ENCODE results near the gene B3GNT4.
"Not testable (repeated sequence)": the region's sequence is repeated elsewhere in the genome, so short reads cannot be mapped to it uniquely, and the experiment has no call there.

B3GNT4 gene

GRCh38 chr12:122167356-122167925, 36.1 kb upstream of the B3GNT4 start:
- Histone ChIP-seq H3K9me3 (ENCODE audit: low read depth, low read length) (no peaks in the 10 kb centered on the region), H3K36me3 (ENCODE audit: insufficient read depth, low read length) (no peaks in the 10 kb centered on the region), H3K27ac (no peak overlapping the region), H3K9ac (ENCODE audit: insufficient read length) (no peak overlapping the region), H3K4me3 (no peak overlapping the region)
- TF ChIP-seq FOXP2 (optimal IDR thresholded peaks at IDR 0.05; ENCODE audit: control extremely low read depth, extremely low read length, insufficient read depth) (no peak), POLR2AphosphoS5 (IDR thresholded peaks at IDR 0.05; ENCODE audit: borderline replicate concordance, low read depth, low read length) (no peak), EZH2 (IDR thresholded peaks at IDR 0.05) (no peak)
- no peak for DNase-seq (ENCODE audit: low read depth, low spot score)

- no peaks in the 10 kb centered on the region for H3K9me3 ChIP-seq (ENCODE audit: low read depth, low read length)
- no peaks in the 10 kb centered on the region for H3K36me3 ChIP-seq (ENCODE audit: insufficient read depth, low read length)
- DNase-seq (ENCODE audit: low read depth, low spot score), result no peak
- H3K9ac ChIP-seq (ENCODE audit: insufficient read length), result no peak overlapping the region
- H3K27ac ChIP-seq, result no peak overlapping the region
- H3K4me3 ChIP-seq, result no peak overlapping the region
- TF ChIP-seq EZH2 (IDR thresholded peaks at IDR 0.05), result no peak
- no peak for TF ChIP-seq FOXP2 (optimal IDR thresholded peaks at IDR 0.05; ENCODE audit: control extremely low read depth, extremely low read length, insufficient read depth)
- TF ChIP-seq POLR2AphosphoS5 (IDR thresholded peaks at IDR 0.05; ENCODE audit: borderline replicate concordance, low read depth, low read length), result no peak
Measured at GRCh38 chr12:122168492-122168891, 35.0 kb upstream of the B3GNT4 start.

DNA sequence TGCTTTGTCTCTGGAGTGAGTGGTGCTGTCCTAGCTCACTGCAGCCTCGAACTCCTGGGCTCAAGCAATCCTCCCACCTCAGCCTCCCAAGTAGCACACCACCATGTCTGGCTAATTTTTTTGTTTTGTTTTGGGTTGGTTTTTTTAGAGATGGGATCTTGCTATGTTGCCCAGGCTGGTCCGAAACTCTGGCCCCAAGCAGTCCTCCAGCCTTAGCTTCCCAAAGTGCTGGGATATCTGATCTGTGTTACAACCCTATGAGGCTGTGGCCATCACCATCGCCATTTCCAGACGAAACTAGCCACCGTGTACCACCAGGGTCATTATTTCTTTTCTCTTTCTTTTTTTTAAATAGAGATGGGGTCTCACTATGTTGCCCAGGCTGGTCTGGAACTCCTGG, 32.1 kb upstream of the B3GNT4 start:
- no peak overlapping the region for H3K9ac ChIP-seq (ENCODE audit: insufficient read length)
- H3K36me3 ChIP-seq (ENCODE audit: insufficient read depth, low read length), result no peaks in the 10 kb centered on the region
- TF ChIP-seq POLR2AphosphoS5 (IDR thresholded peaks at IDR 0.05; ENCODE audit: borderline replicate concordance, low read depth, low read length), result no peak
- no peak for TF ChIP-seq EZH2 (IDR thresholded peaks at IDR 0.05)
- TF ChIP-seq FOXP2 (optimal IDR thresholded peaks at IDR 0.05; ENCODE audit: control extremely low read depth, extremely low read length, insufficient read depth), result no peak
- H3K9me3 ChIP-seq (ENCODE audit: low read depth, low read length), result no peaks in the 10 kb centered on the region
- no peak for DNase-seq (ENCODE audit: low read depth, low spot score)
- no peak overlapping the region for H3K27ac ChIP-seq
- H3K4me3 ChIP-seq, result no peak overlapping the region

- DNase-seq (ENCODE audit: low read depth, low spot score), result no peak
- Histone ChIP-seq H3K9ac (ENCODE audit: insufficient read length) (no peak overlapping the region), H3K36me3 (ENCODE audit: insufficient read depth, low read length) (no peaks in the 10 kb centered on the region), H3K4me3 (no peak overlapping the region), H3K27ac (no peak overlapping the region), H3K9me3 (ENCODE audit: low read depth, low read length) (no peaks in the 10 kb centered on the region)
- TF ChIP-seq POLR2AphosphoS5 (IDR thresholded peaks at IDR 0.05; ENCODE audit: borderline replicate concordance, low read depth, low read length) (no peak), FOXP2 (optimal IDR thresholded peaks at IDR 0.05; ENCODE audit: control extremely low read depth, extremely low read length, insufficient read depth) (no peak), EZH2 (IDR thresholded peaks at IDR 0.05) (no peak)
Measured at GRCh38 chr12:122172262-122172939, 31.1 kb upstream of the B3GNT4 start.

DNA sequence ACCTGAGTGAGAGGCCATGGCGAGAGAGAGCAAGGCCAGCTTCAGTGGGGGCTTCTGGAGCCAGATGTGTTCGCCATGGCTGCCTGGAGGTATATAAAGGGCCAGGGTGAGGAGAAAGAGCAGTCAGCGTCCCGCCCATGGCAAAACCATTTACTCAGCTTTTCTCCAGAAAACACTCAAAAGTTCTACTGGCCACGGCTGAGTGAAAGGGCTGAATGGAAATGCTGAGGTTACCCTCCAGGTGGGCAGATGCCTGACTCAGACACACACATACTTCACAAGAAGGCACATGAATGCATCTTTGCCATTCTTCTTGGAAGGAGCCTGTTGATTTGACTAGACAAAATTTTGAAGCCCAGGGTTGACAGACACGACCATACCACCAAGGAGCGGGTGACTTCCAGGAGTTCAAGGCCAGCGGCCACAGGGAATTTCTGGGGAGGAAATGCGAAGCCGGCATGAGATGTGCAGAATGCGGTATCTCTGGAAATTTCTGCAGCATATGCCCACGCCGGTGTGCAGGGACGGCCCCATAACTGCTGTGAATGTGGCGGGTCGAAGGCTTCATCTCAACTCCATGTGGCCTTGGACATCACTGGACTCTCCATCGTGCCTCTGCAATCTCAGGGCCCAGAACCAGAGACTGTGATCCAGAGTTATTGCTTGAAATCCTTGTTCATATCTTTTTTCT, 29.2 kb upstream of the B3GNT4 start, which contains the start of gene IL31:
TSS of gene IL31 (minus strand) at position 67 of the 691 bp plus-strand sequence. CDS start at position 18, 49 bp downstream.
- H3K27ac ChIP-seq, result no peak within 1 kb of the TSS
- H3K4me3 ChIP-seq, result no peak within 1 kb of the TSS
- TF ChIP-seq EZH2 (IDR thresholded peaks at IDR 0.05) (no peak), FOXP2 (optimal IDR thresholded peaks at IDR 0.05; ENCODE audit: control extremely low read depth, extremely low read length, insufficient read depth) (no peak), POLR2AphosphoS5 (IDR thresholded peaks at IDR 0.05; ENCODE audit: borderline replicate concordance, low read depth, low read length) (no peak)
- no peaks in the 10 kb centered on the region for H3K36me3 ChIP-seq (ENCODE audit: insufficient read depth, low read length)
- no peak within 1 kb of the TSS for H3K9ac ChIP-seq (ENCODE audit: insufficient read length)
- DNase-seq (ENCODE audit: low read depth, low spot score), result no peak
- no peaks in the 10 kb centered on the region for H3K9me3 ChIP-seq (ENCODE audit: low read depth, low read length)

DNA sequence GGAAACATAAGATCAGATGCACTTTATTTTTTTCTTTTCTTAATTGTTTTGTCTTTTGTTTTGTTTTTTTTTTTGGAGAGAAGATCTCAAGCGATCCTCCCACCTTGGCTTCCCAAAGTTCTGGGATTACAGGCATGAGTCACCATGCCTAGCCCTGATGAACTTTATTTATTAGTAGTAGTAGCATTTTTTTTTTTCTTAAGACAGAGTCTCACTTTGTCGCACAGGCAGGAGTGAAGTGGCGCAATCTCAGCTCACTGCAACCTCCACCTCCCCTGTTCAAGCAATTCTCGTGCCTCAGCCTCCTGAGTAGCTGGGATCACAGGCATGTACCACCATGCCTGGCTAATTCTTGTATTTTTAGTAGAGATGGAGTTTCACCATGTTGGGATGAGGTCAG, 27.0 kb upstream of the B3GNT4 start:
- not testable (repeated sequence) for H3K9ac ChIP-seq (ENCODE audit: insufficient read length); DNase-seq (ENCODE audit: low read depth, low spot score); H3K9me3 ChIP-seq (ENCODE audit: low read depth, low read length); H3K36me3 ChIP-seq (ENCODE audit: insufficient read depth, low read length); H3K4me3 ChIP-seq; H3K27ac ChIP-seq

DNA sequence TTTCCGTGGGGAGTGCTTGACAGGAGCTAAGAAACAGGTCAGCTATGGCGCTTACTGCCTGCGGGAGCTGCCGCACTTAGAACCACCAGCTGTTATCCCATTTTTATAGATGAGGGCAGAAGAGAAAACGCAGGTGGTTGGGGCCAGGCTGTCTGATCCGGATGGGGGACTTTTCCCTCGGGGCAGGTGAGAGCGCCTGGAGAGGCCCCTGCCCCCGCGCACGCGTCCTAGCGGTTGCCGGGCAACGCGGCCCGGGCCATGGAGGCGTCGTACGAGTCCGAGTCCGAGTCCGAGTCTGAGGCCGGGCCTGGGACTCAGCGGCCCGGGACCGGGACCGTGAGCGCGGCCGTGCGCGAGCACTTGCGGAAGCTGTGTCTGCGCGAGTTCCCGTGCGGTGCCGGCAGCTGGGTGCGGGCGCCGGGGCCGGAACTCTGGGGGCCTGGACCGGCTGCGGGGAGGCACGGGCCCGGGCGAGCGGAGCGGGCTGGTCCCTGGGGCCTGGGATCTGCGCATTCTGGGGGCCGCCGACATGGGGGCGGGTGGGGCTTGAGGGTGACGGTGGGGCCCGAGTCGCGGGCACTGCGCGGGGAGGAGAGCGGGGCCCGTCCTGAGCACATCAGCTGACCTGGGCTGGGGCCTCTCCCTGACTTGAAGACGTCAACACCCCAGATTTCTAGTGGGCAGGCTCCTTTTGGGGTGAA, 20.5 kb upstream of the B3GNT4 start, which contains the start of gene LRRC43:
TSS of gene LRRC43 (plus strand) at position 237 of the 701 bp plus-strand sequence. CDS start at position 259, 22 bp downstream.
- DNase-seq (ENCODE audit: low read depth, low spot score), result no peak
- Histone ChIP-seq H3K9ac (ENCODE audit: insufficient read length) (no peak within 1 kb of the TSS), H3K4me3 (no peak within 1 kb of the TSS), H3K36me3 (ENCODE audit: insufficient read depth, low read length) (no peaks in the 10 kb centered on the region), H3K27ac (no peak within 1 kb of the TSS), H3K9me3 (ENCODE audit: low read depth, low read length) (no peaks in the 10 kb centered on the region)
- TF ChIP-seq FOXP2 (optimal IDR thresholded peaks at IDR 0.05; ENCODE audit: control extremely low read depth, extremely low read length, insufficient read depth) (no peak), EZH2 (IDR thresholded peaks at IDR 0.05) (no peak), POLR2AphosphoS5 (IDR thresholded peaks at IDR 0.05; ENCODE audit: borderline replicate concordance, low read depth, low read length) (no peak)

DNA sequence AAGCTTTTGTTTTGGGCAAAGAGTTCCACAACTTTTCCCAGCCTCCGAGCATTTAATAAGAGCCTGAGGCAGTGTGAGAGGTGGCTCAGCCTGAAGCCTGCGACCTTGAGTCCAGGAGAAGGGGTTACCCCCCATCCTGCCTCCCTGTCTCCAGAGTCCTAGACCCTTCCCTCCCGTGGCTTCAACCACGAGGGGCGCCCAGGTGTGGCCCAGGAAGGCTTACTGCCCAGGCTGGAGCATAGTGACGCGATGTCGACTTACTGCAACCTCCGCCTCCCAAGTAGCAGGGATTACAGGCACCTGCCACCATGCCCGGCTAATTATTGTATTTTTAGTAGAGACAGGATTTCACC, 19.9 kb upstream of the B3GNT4 start:
- DNase-seq (ENCODE audit: low read depth, low spot score), result no peak
- Histone ChIP-seq H3K27ac (no peak overlapping the region), H3K9me3 (ENCODE audit: low read depth, low read length) (no peaks in the 10 kb centered on the region), H3K36me3 (ENCODE audit: insufficient read depth, low read length) (no peaks in the 10 kb centered on the region), H3K4me3 (no peak overlapping the region), H3K9ac (ENCODE audit: insufficient read length) (no peak overlapping the region)
- no peak for TF ChIP-seq EZH2 (IDR thresholded peaks at IDR 0.05)
- TF ChIP-seq POLR2AphosphoS5 (IDR thresholded peaks at IDR 0.05; ENCODE audit: borderline replicate concordance, low read depth, low read length), result no peak
- TF ChIP-seq FOXP2 (optimal IDR thresholded peaks at IDR 0.05; ENCODE audit: control extremely low read depth, extremely low read length, insufficient read depth), result no peak
